Activated T-helper 2 cell treated with anti-CD3 and anti-CD28 coated beads, Interferon-gamma antibody, Interleukin-2, Interleukin-4, amounts not matched to agents 10 μg/mL and 5 μg/mL and 100 μg/mL, durations not matched to agents 14 hours and 24 hours and 36 hours (primary cell): ENCODE data around the gene ZNF628. TPM values are rescaled to one million over a fixed set of nuclear protein-coding genes. Genes with fewer than 3 reads are reported as not detected.
A peak's percentile ranks its signal among the peaks of the same experiment; 100 is the strongest.

ENCODE experiments used
- DNase-seq: peaks from one replicate; pipeline ENCODE4 v3.0.0; 2021; ENCODE audit warnings: low spot score
- H3K27ac Mint-ChIP-seq: one replicate; pipeline ENCODE4 v1.8.0; 2021; ENCODE audit warnings: mixed read lengths
- H3K27me3 Mint-ChIP-seq: one replicate; pipeline ENCODE4 v1.8.0; 2021; ENCODE audit warnings: low read depth, mixed read lengths
- H3K36me3 Mint-ChIP-seq: one replicate; pipeline ENCODE4 v1.8.0; 2021; ENCODE audit warnings: low read depth, mixed read lengths
- H3K4me1 Mint-ChIP-seq: one replicate; pipeline ENCODE4 v1.8.0; 2021; ENCODE audit warnings: low read depth, mixed read lengths
- H3K4me3 Mint-ChIP-seq: one replicate; pipeline ENCODE4 v1.8.0; 2021; ENCODE audit warnings: low read depth, mild to moderate bottlenecking, moderate library complexity, mixed read lengths
- H3K9me3 Mint-ChIP-seq: one replicate; pipeline ENCODE4 v1.8.0; 2021; ENCODE audit warnings: mixed read lengths
- intact Hi-C: fragments of 100-400 bp; cut with micrococcal nuclease; formaldehyde crosslinking; loops from one replicate; pipeline ENCODE4 v1.15.1; 2023
- total RNA-seq: library from RNA; stranded (reverse); gene quantifications from 2 replicates; pipeline ENCODE4 v1.2.3, GENCODE V29; 2022

The ZNF628 gene
- total RNA-seq, 1 donor from 2014 or later, result 8.6 TPM

GRCh38 chr19:55453511-55454260 is 22.7 kb upstream of the ZNF628 start:
- no peak overlapping the region for H3K4me3 Mint-ChIP-seq

GRCh38 chr19:55454787-55455243 is 21.6 kb upstream of the ZNF628 start:
- Mint-ChIP-seq H3K4me1 (peaks cover 3% of the 10 kb centered on the region), H3K36me3 (peaks cover 15% of the 10 kb centered on the region)

More at GRCh38 chr19:55453511-55454260, 22.7 kb upstream of the ZNF628 start:
- no peak for DNase-seq
- peaks cover 3% of the 10 kb centered on the region for H3K4me1 Mint-ChIP-seq
- H3K9me3 Mint-ChIP-seq, result no peaks in the 10 kb centered on the region
- intact Hi-C loops, result no loop called here
- H3K36me3 Mint-ChIP-seq, result peaks cover 15% of the 10 kb centered on the region
- H3K27me3 Mint-ChIP-seq, result peaks cover 24% of the 10 kb centered on the region
- no peak overlapping the region for H3K27ac Mint-ChIP-seq

GRCh38 chr19:55455576-55456235 is 20.7 kb upstream of the ZNF628 start:
- Mint-ChIP-seq H3K4me3 (no peak overlapping the region), H3K4me1 (peaks cover 9% of the 10 kb centered on the region), H3K27me3 (peaks cover 20% of the 10 kb centered on the region), H3K36me3 (peaks cover 15% of the 10 kb centered on the region), H3K9me3 (no peaks in the 10 kb centered on the region), H3K27ac (no peak overlapping the region)
- intact Hi-C loops, result no loop called here
- DNase-seq, result no peak

More at GRCh38 chr19:55454787-55455243, 21.6 kb upstream of the ZNF628 start:
- peak; percentile 38 for DNase-seq
- Mint-ChIP-seq H3K9me3 (no peaks in the 10 kb centered on the region), H3K27me3 (peaks cover 24% of the 10 kb centered on the region), H3K4me3 (no peak overlapping the region), H3K27ac (no peak overlapping the region)
- intact Hi-C loops, result no loop called here

- H3K4me1 Mint-ChIP-seq, result peaks cover 12% of the 10 kb centered on the region
- H3K27ac Mint-ChIP-seq, result no peak overlapping the region
- no peaks in the 10 kb centered on the region for H3K9me3 Mint-ChIP-seq
- DNase-seq, result no peak
- H3K36me3 Mint-ChIP-seq, result peaks cover 15% of the 10 kb centered on the region
- no peak overlapping the region for H3K4me3 Mint-ChIP-seq
- intact Hi-C loops, result no loop called here
- peaks cover 16% of the 10 kb centered on the region for H3K27me3 Mint-ChIP-seq
Observed at GRCh38 chr19:55456347-55456746, 20.1 kb upstream of the ZNF628 start.

- Mint-ChIP-seq H3K27ac (no peak overlapping the region), H3K36me3 (peaks cover 15% of the 10 kb centered on the region), H3K4me3 (no peak overlapping the region), H3K27me3 (peaks cover 11% of the 10 kb centered on the region), H3K9me3 (no peaks in the 10 kb centered on the region), H3K4me1 (peaks cover 17% of the 10 kb centered on the region)
- intact Hi-C loops, result no loop called here
- no peak for DNase-seq
Observed at GRCh38 chr19:55457683-55458457, 18.5 kb upstream of the ZNF628 start.

- no peak overlapping the region for H3K4me3 Mint-ChIP-seq
- no peak for DNase-seq
- H3K4me1 Mint-ChIP-seq, result peaks cover 16% of the 10 kb centered on the region
- no peak overlapping the region for H3K27ac Mint-ChIP-seq
- H3K36me3 Mint-ChIP-seq, result peaks cover 4% of the 10 kb centered on the region
- intact Hi-C loops, result no loop called here
- H3K9me3 Mint-ChIP-seq, result no peaks in the 10 kb centered on the region
- H3K27me3 Mint-ChIP-seq, result peaks cover 2% of the 10 kb centered on the region
Observed at GRCh38 chr19:55459551-55459949, 16.9 kb upstream of the ZNF628 start.

- intact Hi-C loops, result loop anchor here (5.0 kb wide), 1 partner anchor 172 kb away; no protein-coding TSS in a partner anchor
- Mint-ChIP-seq H3K4me3 (peak overlapping the region; percentile 85), H3K27me3 (no peaks in the 10 kb centered on the region), H3K36me3 (no peaks in the 10 kb centered on the region), H3K27ac (no peak overlapping the region), H3K9me3 (no peaks in the 10 kb centered on the region), H3K4me1 (peaks cover 16% of the 10 kb centered on the region)
- DNase-seq, result no peak
Observed at GRCh38 chr19:55459950-55460657, 16.3 kb upstream of the ZNF628 start.

- intact Hi-C loops, result loop anchor here (1.0 to 5.0 kb wide), 3 partner anchors 16 to 172 kb away; partner anchors contain the start of gene ZNF628
- H3K36me3 Mint-ChIP-seq, result no peaks in the 10 kb centered on the region
- H3K4me1 Mint-ChIP-seq, result peaks cover 16% of the 10 kb centered on the region
- no peak for DNase-seq
- H3K27ac Mint-ChIP-seq, result peak overlapping the region; percentile 73
- H3K4me3 Mint-ChIP-seq, result peak overlapping the region; percentile 85
- no peaks in the 10 kb centered on the region for H3K9me3 Mint-ChIP-seq
- no peaks in the 10 kb centered on the region for H3K27me3 Mint-ChIP-seq
Observed at GRCh38 chr19:55460670-55461258, 15.7 kb upstream of the ZNF628 start.

- peaks cover 16% of the 10 kb centered on the region for H3K4me1 Mint-ChIP-seq
- H3K9me3 Mint-ChIP-seq, result no peaks in the 10 kb centered on the region
- peak; percentile 100 for DNase-seq
- H3K27ac Mint-ChIP-seq, result peak within 1 kb of the TSS; percentile 73
- no peaks in the 10 kb centered on the region for H3K36me3 Mint-ChIP-seq
- intact Hi-C loops, result loop anchor here (1.0 to 5.0 kb wide), 3 partner anchors 15 to 171 kb away; partner anchors contain the start of gene ZNF628
- H3K27me3 Mint-ChIP-seq, result no peaks in the 10 kb centered on the region
- peak within 1 kb of the TSS; percentile 85 for H3K4me3 Mint-ChIP-seq
Observed at GRCh38 chr19:55461259-55461973, 15.0 kb upstream of the ZNF628 start, which contains the start of gene ISOC2. TSS of gene ISOC2 (minus strand) at chr19:55461642. CDS start at chr19:55456486, 5,156 bp downstream.

GRCh38 chr19:55461974-55462626 is 14.3 kb upstream of the ZNF628 start:
- Mint-ChIP-seq H3K27ac (peak overlapping the region; percentile 73), H3K36me3 (no peaks in the 10 kb centered on the region), H3K4me3 (peak overlapping the region; percentile 85), H3K9me3 (no peaks in the 10 kb centered on the region), H3K4me1 (peaks cover 16% of the 10 kb centered on the region), H3K27me3 (no peaks in the 10 kb centered on the region)
- DNase-seq, result no peak
- intact Hi-C loops, result loop anchor here (1.0 to 5.0 kb wide), 3 partner anchors 14 to 170 kb away; partner anchors contain the start of gene ZNF628

GRCh38 chr19:55462722-55463121 is 13.7 kb upstream of the ZNF628 start:
- no peaks in the 10 kb centered on the region for H3K27me3 Mint-ChIP-seq
- peak overlapping the region; percentile 85 for H3K4me3 Mint-ChIP-seq
- H3K36me3 Mint-ChIP-seq, result no peaks in the 10 kb centered on the region
- DNase-seq, result no peak
- intact Hi-C loops, result loop anchor here (5.0 kb wide), 1 partner anchor 170 kb away; no protein-coding TSS in a partner anchor
- no peak overlapping the region for H3K27ac Mint-ChIP-seq
- no peaks in the 10 kb centered on the region for H3K9me3 Mint-ChIP-seq
- H3K4me1 Mint-ChIP-seq, result peaks cover 16% of the 10 kb centered on the region
